ENCODE results near the gene DOCK10.

The DOCK10 gene

DNA sequence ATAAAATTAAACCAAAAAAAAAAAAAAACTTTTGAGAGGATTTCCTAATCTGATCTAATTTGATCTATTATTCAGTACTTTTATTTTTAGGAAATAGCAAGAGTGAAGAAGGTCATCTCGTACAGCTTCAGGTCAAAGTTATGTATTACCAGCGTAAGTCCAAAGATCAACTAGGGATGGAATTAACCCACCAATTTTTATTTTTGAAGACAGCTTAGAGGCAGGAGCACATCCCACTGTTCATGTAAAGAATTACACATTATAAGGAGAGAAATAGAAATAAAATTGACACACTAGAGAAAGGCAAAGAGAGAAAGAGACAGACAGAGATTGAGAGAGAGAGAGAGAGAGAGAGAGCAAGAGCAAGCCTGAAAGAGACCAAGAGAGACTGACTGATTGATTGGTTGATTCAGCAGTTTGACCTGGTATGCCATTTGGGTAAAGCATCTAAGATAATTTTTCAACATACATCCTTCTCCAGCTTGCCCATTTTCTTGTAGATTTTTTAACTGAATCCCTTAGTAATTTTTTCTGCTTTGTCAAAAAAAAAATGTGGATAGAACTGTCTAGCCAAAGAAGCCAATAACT, 25.1 kb downstream of the DOCK10 start:
- TF ChIP-seq TAF1 (IDR thresholded peaks at IDR 0.05; ENCODE audit: low read depth) (no peak), CREB1 (IDR thresholded peaks at IDR 0.05; ENCODE audit: low read depth) (no peak), FOXM1 (IDR thresholded peaks at IDR 0.05; ENCODE audit: borderline replicate concordance, low read depth) (no peak), ZBTB7A (IDR thresholded peaks at IDR 0.05; ENCODE audit: low read depth) (no peak), CEBPB (IDR thresholded peaks at IDR 0.05) (no peak), EGR1 (IDR thresholded peaks at IDR 0.05) (no peak), YY1 (IDR thresholded peaks at IDR 0.05; ENCODE audit: low read depth) (no peak), TCF12 (IDR thresholded peaks at IDR 0.05; ENCODE audit: low read depth) (no peak), RAD21 (IDR thresholded peaks at IDR 0.05; ENCODE audit: low read depth) (no peak), NFIC (IDR thresholded peaks at IDR 0.05) (no peak), EP300 (IDR thresholded peaks at IDR 0.05; ENCODE audit: borderline replicate concordance) (no peak), TEAD4 (IDR thresholded peaks at IDR 0.05) (no peak)
- TF ChIP-seq, protein P1, sequence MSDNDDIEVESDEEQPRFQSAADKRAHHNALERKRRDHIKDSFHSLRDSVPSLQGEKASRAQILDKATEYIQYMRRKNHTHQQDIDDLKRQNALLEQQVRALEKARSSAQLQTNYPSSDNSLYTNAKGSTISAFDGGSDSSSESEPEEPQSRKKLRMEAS (IDR thresholded peaks at IDR 0.05), result no peak
- TF ChIP-seq, protein P2, sequence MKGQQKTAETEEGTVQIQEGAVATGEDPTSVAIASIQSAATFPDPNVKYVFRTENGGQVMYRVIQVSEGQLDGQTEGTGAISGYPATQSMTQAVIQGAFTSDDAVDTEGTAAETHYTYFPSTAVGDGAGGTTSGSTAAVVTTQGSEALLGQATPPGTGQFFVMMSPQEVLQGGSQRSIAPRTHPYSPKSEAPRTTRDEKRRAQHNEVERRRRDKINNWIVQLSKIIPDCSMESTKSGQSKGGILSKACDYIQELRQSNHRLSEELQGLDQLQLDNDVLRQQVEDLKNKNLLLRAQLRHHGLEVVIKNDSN (IDR thresholded peaks at IDR 0.05), result no peak
- TF ChIP-seq, protein P3, sequence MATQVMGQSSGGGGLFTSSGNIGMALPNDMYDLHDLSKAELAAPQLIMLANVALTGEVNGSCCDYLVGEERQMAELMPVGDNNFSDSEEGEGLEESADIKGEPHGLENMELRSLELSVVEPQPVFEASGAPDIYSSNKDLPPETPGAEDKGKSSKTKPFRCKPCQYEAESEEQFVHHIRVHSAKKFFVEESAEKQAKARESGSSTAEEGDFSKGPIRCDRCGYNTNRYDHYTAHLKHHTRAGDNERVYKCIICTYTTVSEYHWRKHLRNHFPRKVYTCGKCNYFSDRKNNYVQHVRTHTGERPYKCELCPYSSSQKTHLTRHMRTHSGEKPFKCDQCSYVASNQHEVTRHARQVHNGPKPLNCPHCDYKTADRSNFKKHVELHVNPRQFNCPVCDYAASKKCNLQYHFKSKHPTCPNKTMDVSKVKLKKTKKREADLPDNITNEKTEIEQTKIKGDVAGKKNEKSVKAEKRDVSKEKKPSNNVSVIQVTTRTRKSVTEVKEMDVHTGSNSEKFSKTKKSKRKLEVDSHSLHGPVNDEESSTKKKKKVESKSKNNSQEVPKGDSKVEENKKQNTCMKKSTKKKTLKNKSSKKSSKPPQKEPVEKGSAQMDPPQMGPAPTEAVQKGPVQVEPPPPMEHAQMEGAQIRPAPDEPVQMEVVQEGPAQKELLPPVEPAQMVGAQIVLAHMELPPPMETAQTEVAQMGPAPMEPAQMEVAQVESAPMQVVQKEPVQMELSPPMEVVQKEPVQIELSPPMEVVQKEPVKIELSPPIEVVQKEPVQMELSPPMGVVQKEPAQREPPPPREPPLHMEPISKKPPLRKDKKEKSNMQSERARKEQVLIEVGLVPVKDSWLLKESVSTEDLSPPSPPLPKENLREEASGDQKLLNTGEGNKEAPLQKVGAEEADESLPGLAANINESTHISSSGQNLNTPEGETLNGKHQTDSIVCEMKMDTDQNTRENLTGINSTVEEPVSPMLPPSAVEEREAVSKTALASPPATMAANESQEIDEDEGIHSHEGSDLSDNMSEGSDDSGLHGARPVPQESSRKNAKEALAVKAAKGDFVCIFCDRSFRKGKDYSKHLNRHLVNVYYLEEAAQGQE (IDR thresholded peaks at IDR 0.05; ENCODE audit: low read depth), result no peak

DNA sequence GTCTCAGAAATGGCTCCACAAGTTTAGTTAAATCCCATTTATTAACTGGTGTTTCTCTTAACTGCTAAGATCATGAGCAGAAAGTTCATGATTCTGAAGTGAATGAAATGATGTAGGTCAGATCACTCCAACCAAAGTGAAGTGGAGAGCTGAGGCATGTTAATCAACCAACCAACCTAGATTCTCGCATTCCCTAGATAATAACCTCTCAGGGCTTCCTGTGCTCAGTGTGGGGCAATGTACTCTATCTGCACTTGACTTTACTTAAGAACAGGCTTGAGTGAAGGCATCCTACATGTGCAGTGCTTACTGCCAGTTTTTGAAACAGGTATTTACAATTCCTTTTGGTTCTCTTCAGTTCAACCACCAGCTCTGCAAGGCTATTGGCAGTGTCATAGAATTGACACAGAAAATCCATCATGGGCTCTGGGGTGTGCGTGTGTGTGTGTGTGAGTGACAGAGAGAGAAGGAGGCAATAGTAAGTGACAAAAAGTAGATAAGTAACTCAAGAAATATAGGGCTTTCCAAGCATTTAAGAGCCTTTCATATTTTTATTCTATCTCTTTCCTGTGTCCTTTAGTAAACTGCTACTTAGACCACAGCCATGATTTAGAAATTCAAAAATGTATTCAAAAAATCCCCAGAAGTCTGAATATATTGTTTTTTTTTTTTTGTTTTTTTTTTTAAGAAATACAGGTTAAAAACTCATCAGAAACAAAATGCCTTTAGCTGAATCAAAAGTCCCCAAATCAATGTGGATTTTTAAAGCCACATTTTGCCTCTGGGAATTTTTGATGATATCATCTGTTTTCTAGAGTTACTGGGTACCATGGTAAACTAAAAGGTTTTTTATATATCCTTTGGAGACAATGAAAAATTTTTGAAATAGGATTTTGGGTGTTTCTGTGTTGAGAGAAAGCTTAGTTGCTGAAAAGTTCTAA, 28.6 kb downstream of the DOCK10 start:
- no peak for TF ChIP-seq ZBTB7A (IDR thresholded peaks at IDR 0.05; ENCODE audit: low read depth)
- no peak for TF ChIP-seq YY1 (IDR thresholded peaks at IDR 0.05; ENCODE audit: low read depth)
- TF ChIP-seq TEAD4 (IDR thresholded peaks at IDR 0.05), result no peak
- TF ChIP-seq TCF12 (IDR thresholded peaks at IDR 0.05; ENCODE audit: low read depth), result no peak
- no peak for TF ChIP-seq FOXM1 (IDR thresholded peaks at IDR 0.05; ENCODE audit: borderline replicate concordance, low read depth)
- TF ChIP-seq TAF1 (IDR thresholded peaks at IDR 0.05; ENCODE audit: low read depth), result no peak
- TF ChIP-seq CEBPB (IDR thresholded peaks at IDR 0.05), result no peak
- TF ChIP-seq EGR1 (IDR thresholded peaks at IDR 0.05), result no peak
- TF ChIP-seq, protein P2 (IDR thresholded peaks at IDR 0.05), result no peak

DNA sequence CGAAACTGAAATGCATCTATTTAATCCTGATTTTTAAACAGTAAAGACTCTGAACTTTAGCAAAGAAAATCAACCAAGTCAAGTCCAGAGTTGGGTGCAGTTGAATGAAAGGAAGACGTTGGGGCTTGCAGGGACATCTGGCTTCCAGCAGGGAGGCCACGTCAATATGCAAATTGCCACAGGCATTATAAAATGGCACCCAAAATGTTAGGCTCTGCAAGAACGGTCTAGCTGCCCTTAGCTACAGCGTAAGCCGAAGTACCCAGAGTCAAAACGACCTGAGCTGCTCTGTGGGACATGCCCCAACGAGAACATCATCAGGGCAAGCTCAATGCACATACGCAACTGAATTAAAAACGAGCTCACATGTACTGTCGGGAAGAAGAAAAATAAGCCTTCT, 30.7 kb downstream of the DOCK10 start:
- TF ChIP-seq, protein P1 (IDR thresholded peaks at IDR 0.05), result no peak
- TF ChIP-seq FOXM1 (IDR thresholded peaks at IDR 0.05; ENCODE audit: borderline replicate concordance, low read depth) (no peak), TAF1 (IDR thresholded peaks at IDR 0.05; ENCODE audit: low read depth) (no peak), TCF12 (IDR thresholded peaks at IDR 0.05; ENCODE audit: low read depth) (no peak), EGR1 (IDR thresholded peaks at IDR 0.05) (no peak), EP300 (IDR thresholded peaks at IDR 0.05; ENCODE audit: borderline replicate concordance) (no peak), ZBTB7A (IDR thresholded peaks at IDR 0.05; ENCODE audit: low read depth) (no peak), CREB1 (IDR thresholded peaks at IDR 0.05; ENCODE audit: low read depth) (no peak), RAD21 (IDR thresholded peaks at IDR 0.05; ENCODE audit: low read depth) (no peak), YY1 (IDR thresholded peaks at IDR 0.05; ENCODE audit: low read depth) (no peak), CEBPB (IDR thresholded peaks at IDR 0.05) (no peak), NFIC (IDR thresholded peaks at IDR 0.05) (no peak), TEAD4 (IDR thresholded peaks at IDR 0.05) (no peak)
- TF ChIP-seq, protein P3 (IDR thresholded peaks at IDR 0.05; ENCODE audit: low read depth), result no peak
- TF ChIP-seq, protein P2 (IDR thresholded peaks at IDR 0.05), result no peak

DNA sequence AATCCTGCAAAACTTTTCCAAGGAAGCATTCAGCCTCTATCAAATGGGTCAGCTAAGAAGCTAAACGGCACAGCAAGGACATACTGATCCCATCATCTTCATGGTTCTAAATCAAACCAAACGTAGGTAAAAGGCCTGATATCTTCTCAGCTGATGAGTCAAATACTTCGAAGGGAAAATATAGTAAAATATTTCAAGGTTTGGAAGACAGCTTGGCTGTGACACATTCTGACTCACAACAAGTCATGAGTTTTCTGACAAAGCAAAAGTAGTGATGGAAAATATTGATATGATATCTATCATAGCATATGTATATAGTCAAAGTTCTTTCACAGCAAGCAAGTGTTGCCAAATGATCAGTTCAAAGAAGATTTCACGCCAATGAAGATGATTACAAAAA, 31.5 kb downstream of the DOCK10 start:
- TF ChIP-seq TEAD4 (IDR thresholded peaks at IDR 0.05) (no peak), CEBPB (IDR thresholded peaks at IDR 0.05) (no peak), CREB1 (IDR thresholded peaks at IDR 0.05; ENCODE audit: low read depth) (no peak), EP300 (IDR thresholded peaks at IDR 0.05; ENCODE audit: borderline replicate concordance) (no peak), ZBTB7A (IDR thresholded peaks at IDR 0.05; ENCODE audit: low read depth) (no peak), YY1 (IDR thresholded peaks at IDR 0.05; ENCODE audit: low read depth) (no peak), NFIC (IDR thresholded peaks at IDR 0.05) (no peak), TCF12 (IDR thresholded peaks at IDR 0.05; ENCODE audit: low read depth) (no peak), RAD21 (IDR thresholded peaks at IDR 0.05; ENCODE audit: low read depth) (no peak), EGR1 (IDR thresholded peaks at IDR 0.05) (no peak), TAF1 (IDR thresholded peaks at IDR 0.05; ENCODE audit: low read depth) (no peak)
- TF ChIP-seq, protein P2 (IDR thresholded peaks at IDR 0.05), result no peak
- TF ChIP-seq, protein P1 (IDR thresholded peaks at IDR 0.05), result no peak

All from Ishikawa (cell line).